ENCODE data around the gene USP12.

DNA sequence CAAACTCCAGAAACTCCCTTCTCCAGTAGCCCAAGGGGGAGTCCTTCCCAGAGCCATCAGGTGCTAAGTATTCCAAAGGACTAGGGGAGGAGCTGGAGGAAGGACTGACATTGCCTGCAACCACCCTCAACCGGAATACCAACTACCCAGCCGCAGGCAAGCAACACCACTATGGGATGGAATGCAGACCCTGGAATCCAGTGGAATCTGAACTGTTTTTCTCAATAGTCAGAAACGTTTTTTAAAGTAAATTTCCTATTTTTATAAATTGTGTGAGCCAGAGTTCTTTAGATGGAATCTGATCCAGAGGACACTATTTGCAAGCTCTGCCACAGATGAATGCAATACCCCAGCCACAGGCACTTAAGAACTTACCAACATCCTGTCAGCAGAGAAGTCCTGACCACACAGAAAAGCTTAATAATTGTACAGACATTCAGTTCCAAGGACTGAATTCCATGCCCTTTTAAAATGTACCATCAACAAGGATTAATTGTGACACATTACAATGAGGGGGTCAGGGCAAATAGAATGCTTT lies 92.1 kb downstream of the USP12 start:
- TF ChIP-seq, protein P1, sequence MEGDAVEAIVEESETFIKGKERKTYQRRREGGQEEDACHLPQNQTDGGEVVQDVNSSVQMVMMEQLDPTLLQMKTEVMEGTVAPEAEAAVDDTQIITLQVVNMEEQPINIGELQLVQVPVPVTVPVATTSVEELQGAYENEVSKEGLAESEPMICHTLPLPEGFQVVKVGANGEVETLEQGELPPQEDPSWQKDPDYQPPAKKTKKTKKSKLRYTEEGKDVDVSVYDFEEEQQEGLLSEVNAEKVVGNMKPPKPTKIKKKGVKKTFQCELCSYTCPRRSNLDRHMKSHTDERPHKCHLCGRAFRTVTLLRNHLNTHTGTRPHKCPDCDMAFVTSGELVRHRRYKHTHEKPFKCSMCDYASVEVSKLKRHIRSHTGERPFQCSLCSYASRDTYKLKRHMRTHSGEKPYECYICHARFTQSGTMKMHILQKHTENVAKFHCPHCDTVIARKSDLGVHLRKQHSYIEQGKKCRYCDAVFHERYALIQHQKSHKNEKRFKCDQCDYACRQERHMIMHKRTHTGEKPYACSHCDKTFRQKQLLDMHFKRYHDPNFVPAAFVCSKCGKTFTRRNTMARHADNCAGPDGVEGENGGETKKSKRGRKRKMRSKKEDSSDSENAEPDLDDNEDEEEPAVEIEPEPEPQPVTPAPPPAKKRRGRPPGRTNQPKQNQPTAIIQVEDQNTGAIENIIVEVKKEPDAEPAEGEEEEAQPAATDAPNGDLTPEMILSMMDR (IDR thresholded peaks at IDR 0.05), result no peak
- TF ChIP-seq POLR2AphosphoS5 (IDR thresholded peaks at IDR 0.05) (no peak), POLR2A (IDR thresholded peaks at IDR 0.05) (no peak)
